ENCODE measurements around the gene TFCP2L1. TPM values are rescaled to one million over a fixed set of nuclear protein-coding genes. Genes with fewer than 3 reads are reported as not detected.

The TFCP2L1 gene
- total RNA-seq, 1 donor from 2014 or later = 139 TPM

DNA sequence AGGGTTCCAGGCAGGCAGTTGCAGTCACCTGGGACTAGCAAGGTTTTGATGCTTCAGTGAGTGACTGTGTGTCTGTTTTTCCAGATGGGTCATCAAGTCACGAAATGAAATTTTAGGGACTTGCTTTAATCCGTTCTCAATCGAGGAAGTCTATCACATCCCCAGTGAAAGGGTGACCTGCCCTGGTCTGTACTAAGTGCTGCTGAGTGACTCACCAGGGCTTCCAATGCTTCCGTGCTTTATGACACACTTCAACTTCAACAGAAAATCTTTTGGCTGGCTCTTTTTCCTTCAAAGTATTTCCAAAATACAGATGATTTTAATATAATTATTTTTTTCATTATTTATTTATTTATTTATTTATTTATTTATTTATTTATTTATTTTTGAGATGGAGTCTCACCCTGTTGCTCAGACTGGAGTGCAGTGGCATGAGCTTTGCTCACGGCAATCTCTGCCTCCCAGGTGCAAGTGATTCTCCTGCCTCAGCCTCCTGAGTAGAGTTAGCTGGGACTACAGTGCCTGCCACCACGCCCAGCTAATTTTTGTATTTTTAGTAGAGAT, 18.4 kb downstream of the TFCP2L1 start:
- DNase-seq (ENCODE audit: low read depth) = peak; percentile 60

DNA sequence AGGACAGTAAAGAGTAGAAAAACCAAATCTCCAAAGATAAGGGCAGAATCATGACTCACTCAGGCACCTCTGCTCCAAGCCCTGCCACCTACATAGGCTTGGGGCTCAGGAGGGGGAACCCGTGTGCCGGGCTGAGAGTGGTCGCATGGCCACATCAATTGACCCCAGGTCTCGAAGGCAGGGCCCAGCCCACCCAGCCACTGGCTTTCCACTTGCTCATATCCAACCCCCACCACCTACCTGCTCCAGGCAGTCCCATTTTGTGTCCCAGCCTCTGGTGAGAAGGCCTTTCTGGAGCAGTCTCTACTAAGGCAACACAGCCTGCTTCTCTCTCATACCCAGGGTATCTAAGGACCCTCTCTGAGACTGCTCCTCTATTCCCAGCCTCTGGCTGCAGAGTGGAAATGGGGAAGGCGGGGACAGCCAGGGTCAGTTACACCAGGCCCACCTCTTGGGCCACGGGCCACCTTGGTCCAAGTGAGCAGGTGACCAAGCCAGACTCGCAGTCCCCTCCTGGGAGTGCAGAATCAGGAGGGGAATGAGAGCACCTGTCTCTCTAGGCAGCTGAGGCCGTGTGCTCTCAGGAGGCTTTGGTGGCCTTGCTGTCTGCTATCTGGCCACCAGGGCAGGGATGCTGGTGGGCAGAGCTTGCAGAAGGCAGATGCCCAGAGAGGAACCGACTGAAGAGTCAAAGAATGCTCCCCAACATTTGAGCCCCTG, 20.8 kb downstream of the TFCP2L1 start:
- no peak for DNase-seq (ENCODE audit: low read depth)

DNA sequence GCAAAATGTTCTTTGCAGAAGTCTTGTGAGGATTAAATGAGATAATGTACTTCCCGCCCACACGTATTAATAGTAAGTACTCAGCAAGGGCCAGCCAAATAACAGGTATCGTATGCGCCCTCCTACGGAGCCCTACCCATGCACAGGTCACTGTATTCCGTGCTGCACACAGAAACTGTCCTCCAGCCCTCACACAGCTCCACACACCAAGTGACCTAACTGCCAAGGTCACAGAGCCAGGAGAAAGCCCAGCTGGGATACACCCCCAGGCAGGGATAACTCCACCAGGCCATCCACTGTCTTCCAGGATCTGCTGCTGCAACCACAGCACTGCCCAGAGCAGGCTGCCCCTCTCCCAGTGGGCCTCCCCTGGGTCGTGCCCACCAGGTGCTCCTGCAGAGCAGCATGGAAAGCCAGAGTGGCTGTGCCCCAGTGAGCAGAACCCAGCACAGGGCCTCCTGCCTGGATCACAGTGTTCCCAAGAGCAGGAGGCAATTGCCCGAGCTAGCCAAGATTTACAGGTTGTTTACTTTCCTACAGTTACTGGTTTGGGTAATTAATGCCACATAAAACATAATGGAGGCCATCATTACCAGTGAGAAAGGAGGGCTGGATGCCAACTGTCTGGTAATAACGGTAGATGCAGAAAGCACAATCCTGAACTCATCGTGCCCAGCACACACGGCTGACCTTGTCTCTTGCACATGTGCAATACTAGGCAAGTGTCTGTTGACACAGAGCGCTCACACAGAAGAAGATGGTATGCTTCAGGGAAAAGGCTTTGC, 24.4 kb downstream of the TFCP2L1 start:
- DNase-seq (ENCODE audit: low read depth) = peak; percentile 81

GRCh38 chr2:121258051-121258450, 27.0 kb downstream of the TFCP2L1 start:
- no peak for DNase-seq (ENCODE audit: low read depth)

GRCh38 chr2:121257480-121257840, 27.5 kb downstream of the TFCP2L1 start:
- DNase-seq (ENCODE audit: low read depth) = peak; percentile 43

DNA sequence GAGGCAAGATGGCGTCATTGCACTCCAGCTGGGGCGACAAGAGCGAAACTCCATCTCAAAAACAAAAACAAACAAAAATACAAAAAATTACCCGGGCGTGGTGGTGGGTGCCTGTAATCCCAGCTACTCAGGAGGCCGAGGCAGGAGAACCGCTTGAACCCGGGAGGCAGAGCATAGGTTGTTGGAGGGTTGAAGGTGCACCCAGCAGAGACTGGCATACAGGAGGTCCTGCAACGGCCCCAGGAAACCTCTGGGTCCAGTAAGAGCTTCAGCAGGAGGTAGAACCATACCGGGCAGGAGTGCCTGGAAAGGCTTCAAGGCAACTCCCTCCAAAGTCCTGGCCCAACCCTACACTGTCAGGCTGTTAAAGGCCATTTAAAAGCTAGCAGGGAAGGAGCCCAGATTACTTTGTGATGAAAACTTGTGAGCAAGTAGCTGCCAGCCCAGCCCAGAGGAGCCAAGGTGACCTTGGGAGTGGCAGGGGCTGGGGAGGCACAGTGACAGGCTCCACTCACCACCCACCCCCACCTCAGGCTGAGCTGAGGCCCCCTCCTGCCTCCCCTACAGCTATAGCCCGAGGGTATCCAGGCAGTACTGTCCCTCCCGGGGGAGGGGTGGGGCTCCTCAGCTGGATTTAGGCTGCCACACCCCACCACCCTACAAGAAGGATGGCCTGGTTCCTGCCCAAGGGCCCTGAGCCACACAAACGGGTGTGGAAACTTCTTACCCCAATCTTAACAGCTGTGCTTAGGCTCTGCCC, 28.1 kb downstream of the TFCP2L1 start:
- DNase-seq (ENCODE audit: low read depth) = no peak

- peak; percentile 78 for DNase-seq (ENCODE audit: low read depth)
These were observed 29.6 kb downstream of the TFCP2L1 start for GRCh38 chr2:121255358-121255757.

- DNase-seq (ENCODE audit: low read depth) = no peak
These were observed 30.3 kb downstream of the TFCP2L1 start for GRCh38 chr2:121254748-121255147.

GRCh38 chr2:121253674-121254240, 31.2 kb downstream of the TFCP2L1 start:
- no peak for DNase-seq (ENCODE audit: low read depth)

GRCh38 chr2:121253021-121253673, 31.9 kb downstream of the TFCP2L1 start:
- no peak for DNase-seq (ENCODE audit: low read depth)

DNA sequence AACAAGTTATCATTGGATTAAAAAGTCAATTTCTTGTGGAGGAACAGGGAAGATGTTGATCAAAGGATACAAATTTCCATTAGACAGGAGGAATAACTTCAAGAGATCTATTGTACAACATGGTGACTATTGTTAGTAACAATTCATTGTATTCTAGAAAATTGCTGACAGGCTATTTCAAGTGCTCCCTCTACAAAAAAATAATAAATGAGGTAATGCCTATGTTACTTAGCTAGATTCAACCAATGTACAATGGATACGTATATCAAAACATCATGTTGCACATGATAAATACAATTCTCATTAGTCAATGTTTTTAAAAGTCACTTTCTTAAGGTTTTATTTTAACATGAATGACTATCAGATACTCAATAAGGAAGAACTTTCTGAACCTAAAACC, 33.5 kb downstream of the TFCP2L1 start:
- DNase-seq (ENCODE audit: low read depth) = no peak

- no peak for DNase-seq (ENCODE audit: low read depth)
These were observed 36.1 kb downstream of the TFCP2L1 start for GRCh38 chr2:121248766-121249343.

- no peak for DNase-seq (ENCODE audit: low read depth)
These were observed 37.0 kb downstream of the TFCP2L1 start for GRCh38 chr2:121247971-121248370.

DNA sequence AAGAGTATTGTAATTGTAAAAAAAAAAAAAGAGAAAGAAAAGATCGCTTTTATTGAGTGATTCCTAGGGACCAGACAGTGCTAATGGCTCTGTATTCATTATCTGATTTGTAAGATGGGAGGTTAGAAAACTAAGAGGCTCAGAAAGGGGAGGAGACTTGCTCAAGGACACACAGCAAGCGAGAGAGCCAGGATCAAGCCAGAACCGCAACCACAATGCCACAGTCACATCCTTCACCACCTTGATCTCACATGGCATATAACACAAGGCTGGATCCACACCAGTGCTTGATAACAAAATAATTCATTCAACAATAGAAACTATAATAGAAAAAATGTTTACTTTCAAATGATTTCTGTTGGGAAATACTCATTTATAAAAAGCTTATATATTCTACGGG, 37.5 kb downstream of the TFCP2L1 start:
- no peak for DNase-seq (ENCODE audit: low read depth)

DNA sequence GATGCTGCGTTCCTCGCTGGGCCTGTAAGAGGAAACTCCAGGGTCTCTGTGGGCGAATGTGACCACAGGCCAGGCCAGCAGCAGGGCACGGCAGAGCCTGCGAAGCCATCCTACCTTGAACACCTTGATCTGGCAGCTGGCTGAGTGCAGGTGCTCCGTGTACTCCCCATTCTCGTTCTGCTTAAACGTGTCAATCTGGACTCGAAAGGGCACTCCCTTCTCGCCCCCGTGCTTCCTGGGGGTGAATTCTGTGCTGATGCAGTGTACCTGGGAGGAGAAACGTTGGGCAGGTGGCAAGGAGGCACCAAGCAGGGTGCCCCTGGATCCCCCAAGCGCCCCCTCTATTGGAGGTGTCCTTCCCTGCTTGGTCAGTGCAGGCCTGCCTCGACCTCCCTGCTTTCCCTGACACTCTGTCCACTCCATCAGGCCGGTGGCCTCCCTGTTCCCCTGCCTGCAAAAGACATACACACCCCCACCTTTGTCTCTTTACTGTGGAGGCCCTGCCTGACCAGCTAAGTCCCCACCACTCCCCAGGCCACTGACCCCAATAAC, 38.2 kb downstream of the TFCP2L1 start:
- DNase-seq (ENCODE audit: low read depth) = no peak

DNA sequence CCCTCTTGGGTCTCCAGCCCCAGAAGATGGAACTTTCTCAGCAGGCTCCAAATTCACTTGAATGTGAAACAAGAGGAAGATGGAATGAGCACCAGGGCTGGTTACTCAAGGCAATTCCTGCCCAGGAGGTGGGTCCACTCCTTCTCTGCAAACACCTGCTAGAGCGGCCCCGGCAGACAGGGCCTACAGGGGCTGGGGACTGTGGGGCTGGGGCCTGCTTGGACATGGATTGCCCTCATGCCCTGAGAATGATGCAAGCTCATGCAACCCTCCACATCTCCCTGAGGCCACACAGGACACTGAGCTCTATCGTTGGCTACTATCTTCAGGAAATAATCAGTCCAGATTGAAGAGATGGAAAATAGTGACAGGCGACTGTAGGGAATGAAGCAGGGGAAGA, 39.1 kb downstream of the TFCP2L1 start:
- DNase-seq (ENCODE audit: low read depth) = no peak

DNA sequence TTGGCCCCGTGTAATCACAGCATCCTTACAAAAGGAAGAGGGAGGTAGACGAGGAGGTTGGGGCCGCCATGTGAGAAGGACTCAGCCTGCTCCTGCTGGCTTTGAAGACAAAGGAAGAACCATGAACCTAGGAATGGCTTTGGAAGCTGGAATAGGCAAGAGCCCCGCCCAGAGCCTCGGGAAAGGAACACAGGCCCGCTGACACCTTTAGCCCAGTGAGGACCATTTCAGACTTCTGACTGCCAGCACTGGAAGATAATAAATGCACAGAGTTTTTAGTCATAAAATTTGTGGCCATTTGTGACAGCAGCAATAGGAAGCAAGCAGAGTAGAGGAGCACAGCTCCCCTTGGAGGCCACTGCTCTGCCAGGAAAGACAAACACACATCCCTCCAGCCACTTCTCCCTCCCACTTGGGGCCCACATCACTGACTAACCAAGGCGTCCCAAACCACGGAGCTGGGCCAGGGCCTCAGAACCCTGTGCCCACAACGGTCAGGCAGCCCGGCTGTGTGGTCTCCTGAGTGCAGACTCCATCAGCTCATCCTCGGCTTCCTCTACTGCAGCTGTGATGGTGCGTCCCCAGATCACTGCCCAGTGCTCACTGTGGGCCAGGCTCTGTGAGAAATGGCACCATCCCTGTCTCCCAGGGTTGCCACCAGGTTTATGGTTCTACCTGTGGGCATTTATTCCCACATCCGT, 39.7 kb downstream of the TFCP2L1 start:
- no peak for DNase-seq (ENCODE audit: low read depth)

DNA sequence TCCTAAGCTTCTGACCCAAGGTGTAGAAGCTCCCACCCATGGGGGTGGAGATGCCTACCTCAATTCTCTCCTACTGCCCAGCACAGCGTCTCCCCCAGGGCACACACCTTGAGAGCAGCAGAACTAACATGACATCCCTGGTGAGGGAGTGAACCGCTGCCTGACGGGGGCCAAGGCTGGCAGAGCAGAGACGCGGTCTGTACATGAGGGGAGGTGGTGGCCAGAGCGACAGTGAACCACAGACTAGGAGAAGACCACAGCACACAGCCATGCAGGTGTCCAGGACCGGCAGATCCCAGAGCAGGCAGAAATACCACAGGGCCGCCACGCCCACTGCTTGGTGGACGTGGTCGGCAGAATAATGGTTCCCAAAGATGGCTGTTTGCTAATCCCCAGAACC, 40.4 kb downstream of the TFCP2L1 start:
- DNase-seq (ENCODE audit: low read depth) = no peak

- DNase-seq (ENCODE audit: low read depth) = no peak
These were observed 41.1 kb downstream of the TFCP2L1 start for GRCh38 chr2:121243821-121244460.

- DNase-seq (ENCODE audit: low read depth) = no peak
These were observed 42.0 kb downstream of the TFCP2L1 start for GRCh38 chr2:121242976-121243375.
